Stimulated activated CD4-positive, alpha-beta T cell treated with anti-CD3 and anti-CD28 coated beads, Interleukin-12 subunit alpha, Interleukin-12 subunit beta, amount 100 ng/mL, for 48 hours (primary cell): ENCODE results near the gene CLC.
"Not testable (repeated sequence)": the region's sequence is repeated elsewhere in the genome, so short reads cannot be mapped to it uniquely, and the experiment has no call there.

Experiments used
- DNase-seq, 3 donors: peaks; one replicate each; pipeline ENCODE4 v3.0.0-alpha.2; 2020; ENCODE audit warnings: low read depth in 2 of 3, low spot score in 1 of 3

Gene CLC

DNA sequence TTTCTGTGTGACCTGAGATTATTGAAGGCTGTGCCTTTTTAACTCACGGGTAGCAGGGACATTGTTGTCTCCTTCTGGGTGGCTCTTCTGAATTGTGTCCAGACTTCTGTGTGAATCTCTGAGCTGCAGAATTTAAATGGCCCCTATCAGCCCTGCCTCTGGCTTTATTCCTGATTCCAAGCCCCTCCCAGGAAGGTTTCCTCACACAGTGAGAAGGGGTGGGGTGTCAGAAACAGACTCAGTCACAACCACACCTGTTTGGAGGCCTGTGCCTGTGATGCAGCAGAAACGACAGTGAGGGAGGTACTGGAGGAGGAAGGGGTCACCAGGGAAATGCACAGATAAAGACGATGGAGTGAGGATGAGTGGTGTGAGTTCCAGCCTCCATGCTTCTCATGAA is at the start of gene CLC:
CLC (minus strand) TSS at position 139 of the 400 bp plus-strand sequence; CDS start at position 62, 77 bp downstream.
- no peak for DNase-seq

DNA sequence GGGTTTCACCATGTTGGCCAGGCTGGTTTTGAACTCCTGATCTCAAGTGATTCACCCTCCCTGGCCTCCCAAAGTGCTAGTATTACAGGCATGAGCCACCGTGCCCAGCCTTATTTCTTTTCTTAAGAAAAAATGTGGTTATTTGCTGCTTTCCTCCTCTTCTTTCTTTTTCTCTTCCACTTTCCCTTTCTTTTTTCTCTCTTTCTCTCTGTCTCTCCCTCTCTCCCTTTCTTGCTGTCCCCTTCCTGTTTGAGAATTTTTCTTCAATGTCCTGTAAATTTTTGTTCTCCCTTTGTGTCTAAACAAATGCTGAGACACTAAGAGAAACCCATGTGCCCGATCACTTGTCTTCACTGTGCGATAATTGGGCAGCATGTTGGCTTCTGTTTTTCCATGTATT is 43.1 kb upstream of the CLC start:
- DNase-seq, result no peak

DNA sequence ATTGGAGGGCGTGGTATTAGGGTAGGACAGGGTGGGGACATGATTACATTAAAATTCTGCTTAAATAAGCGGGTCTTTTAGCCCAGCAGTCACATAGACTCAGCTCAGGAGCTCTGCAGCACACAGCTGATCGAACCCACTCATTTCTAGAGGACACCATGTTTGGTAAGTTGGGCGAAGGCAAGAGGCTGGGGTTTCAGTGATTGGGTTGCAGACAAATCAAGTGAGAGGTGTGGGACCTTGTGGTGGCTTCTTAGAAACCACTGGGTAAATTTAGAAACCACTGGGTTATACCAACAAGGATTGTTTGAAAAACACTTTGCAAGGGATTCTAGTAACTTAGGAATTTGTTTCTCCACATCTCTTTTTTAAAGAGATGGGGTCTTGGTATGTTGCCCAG is 40.9 kb upstream of the CLC start, which contains the start of gene LEUTX:
LEUTX (plus strand) TSS at position 92 of the 400 bp plus-strand sequence; CDS start at position 159, 67 bp downstream.
- DNase-seq, result peak in 1 of 3 donors; percentile 4

DNA sequence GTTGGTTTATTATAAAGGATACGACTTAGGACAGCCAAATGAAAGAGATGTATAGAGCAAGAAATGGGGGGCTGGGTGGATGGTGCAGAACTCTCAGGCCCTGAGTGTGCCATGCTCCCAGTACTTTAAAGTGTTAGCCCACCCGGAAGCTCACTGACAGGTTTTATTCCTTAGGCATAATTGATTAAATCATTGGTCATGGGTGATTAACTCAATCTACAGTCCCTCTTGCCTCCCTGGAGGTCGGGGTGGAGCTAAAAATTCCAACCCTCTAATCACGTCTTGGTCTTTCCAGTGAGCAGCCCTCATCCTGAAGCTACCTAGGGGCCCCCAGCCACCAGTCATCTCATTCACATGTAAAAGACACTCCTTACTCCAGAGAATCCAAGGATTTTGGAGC is 31.0 kb upstream of the CLC start:
- DNase-seq, result no peak

DNA sequence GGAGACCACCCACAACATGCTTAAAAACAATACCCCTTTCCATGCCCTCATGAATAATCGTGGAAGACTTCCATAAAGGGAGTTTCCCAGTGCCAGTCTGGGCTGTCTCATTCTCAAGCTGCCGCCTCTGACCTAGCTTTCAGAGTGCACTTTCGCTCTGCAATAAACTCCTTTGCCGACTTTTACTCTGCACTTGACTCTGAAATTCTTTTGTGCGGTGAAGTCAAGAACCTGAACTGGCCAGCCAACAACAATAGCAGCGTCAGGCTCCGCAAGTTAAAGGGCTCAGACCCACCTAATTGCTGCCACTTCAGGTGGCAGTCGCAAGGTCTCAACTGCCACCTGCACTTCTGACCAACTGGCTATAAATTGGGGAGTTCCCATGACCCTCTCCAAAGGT is 30.5 kb upstream of the CLC start:
- no peak for DNase-seq

DNA sequence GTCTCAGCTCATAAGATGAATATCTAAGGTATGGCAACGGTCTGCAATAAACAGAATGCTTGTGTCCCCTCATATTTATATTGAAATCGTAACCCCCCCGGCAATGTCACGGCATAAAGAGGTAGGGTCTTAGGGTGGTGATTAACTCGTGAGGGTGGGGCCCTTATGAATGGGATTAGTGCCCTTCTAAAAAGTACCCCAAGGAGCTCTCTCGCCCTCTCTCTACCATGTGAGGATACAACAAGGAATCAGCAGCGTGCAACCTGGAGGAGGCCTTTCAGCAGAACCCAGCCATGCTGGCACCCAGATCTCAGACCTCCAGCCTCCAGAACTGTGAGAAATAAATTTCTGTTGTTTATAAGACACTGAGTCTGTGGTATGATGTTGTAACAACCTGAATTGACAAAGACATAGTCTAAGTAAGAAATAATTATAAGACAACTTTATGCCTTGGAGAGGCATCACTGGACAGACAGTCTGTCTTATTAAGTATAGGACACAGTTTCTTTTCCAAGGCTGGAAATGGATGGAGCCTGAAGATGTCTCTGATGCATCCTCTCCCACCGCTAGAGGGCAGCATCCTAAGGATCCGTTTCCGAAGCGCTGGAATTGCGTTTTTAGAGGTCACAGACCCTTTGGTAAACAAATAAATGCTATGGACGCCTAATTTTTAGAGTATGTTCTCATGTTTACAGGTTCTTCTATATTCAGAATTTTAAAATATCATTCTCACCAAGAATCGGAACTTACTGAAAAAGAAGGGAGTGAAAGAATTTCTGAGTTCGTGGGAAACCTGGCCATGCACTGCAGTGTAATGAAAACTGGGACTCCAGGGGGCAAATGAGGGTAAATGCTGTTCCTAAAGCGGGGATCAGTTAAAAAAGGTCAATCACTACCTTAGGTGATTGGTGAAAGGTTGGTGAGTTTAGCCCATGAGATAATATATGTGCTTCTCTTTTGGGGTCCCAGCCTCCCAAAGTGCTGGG is 27.6 kb upstream of the CLC start:
- DNase-seq, result peak in 2 of 3 donors; percentile 27 to 52

DNA sequence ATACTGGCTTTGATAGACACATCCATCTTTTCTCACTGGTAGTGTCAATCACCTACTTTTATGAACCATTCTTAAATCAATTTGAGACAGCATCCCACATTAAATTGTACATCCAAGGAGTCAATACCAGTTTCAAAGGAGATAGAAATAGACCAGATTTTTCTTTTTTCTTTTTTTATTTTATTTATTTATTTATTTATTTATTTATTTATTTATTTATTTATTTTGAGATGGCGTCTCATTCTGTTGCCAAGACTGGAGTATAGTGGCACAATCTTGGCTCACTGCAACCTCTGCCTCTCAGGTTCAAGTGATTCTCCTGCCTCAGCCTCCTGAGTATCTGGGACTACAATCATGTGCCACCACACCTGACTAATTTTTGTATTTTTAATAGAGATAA is 24.0 kb upstream of the CLC start:
- not testable (repeated sequence) for DNase-seq

DNA sequence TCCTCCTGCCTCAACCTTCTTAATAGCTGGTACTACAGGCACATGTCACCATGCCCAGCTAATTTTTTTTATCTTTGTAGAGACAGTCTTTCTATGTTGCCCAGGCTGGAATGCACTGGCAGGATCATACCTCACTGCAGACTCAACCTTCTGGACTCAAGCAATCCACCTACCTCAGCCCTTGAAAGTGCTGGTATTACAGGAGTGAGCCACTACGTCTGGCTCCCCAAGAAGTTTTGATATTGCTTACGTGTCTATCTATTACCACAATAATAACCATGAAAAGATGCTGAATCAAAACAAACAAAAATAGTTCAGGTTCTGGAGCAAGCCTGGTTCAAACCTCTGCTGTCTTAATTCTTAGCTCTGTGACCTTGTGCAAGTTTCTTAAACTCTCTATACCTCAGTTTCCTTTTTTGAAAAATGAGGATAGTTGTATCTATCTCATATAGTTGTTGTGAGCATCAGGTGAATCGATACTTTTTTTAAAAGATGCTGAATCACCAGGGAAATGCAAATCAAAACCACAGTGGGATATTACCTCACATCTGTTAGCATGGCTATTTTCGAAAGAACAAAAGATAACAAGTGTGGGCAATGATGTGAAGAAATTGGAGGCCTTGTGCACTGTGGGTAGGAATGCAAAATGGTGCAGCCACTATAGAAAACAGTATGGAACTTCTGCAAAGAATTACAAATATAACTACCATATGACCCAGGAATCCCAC is 21.8 kb upstream of the CLC start:
- no peak for DNase-seq

DNA sequence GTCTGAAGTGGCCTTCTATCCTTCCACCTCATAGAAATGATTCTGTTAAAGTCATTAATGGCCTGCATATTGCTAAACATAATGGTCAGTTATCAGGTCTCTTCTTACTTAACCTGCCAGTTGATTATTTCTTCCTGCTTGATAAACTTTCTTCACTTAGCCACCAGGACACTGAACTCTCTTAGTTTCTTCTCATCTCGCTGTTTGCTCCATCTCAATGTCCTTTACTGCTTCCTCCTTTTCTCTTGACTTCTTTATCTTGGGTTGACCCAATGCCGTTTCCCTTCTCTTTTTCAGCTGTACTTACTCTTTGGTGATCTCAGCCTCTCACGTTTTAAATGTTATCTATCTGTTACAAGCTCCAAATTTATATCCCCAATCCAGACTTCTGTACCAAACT is 17.1 kb upstream of the CLC start:
- no peak for DNase-seq

DNA sequence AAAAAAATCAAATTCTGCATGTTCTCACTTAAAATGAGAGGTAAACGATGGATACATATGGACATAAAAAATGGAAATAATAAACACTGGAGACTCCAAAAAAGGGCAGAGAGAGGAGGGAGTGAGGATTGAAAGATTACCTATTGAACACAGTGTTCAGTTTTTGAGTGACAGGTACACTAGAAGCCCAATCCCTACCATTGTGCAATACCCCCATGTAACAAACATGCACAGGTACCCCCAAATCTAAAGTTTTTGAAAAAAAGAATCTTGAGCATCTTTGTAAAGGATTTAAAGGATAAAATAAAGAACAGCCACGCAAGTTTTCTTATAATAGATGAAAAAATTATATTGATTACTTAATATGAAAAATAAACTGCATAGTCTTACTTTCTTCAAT is 16.7 kb upstream of the CLC start:
- DNase-seq, result no peak

DNA sequence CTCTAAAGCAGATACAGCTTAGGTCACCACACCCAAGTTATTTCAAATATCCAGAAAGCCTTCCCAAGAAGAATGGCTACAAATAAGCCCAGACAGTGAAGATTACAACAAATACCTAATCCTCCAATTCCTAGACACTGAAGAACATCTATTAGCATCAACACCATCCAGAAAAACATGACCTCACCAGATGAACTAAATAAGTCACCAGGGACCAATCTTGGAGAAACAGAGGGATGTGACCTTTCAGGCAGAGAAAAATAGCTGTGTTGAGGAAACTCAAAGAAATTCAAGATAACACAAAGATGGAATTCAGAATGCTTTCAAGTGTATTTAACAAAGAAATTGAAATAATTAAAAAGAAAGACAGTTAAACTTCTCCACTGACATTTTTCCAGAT is 15.0 kb upstream of the CLC start:
- DNase-seq, result no peak

DNA sequence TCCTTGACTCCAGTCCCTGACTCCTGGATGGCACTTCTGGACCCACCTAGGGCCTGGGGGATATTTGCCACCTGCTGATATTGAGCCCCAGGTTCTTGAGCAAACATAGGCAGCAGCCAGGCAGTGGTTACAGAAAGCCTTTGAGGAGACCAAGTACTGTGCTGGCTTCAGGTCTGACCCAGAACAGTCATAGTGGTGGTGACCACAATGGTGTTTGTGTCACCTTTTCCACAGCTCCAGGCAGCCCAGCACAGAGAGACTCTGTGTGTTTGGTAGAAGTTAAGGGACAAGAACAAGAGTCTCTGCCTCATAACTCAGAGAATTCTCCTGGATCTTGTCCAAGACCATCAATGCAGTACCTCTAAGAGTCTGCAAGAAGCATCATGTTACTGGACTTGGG is 14.6 kb upstream of the CLC start:
- no peak for DNase-seq

DNA sequence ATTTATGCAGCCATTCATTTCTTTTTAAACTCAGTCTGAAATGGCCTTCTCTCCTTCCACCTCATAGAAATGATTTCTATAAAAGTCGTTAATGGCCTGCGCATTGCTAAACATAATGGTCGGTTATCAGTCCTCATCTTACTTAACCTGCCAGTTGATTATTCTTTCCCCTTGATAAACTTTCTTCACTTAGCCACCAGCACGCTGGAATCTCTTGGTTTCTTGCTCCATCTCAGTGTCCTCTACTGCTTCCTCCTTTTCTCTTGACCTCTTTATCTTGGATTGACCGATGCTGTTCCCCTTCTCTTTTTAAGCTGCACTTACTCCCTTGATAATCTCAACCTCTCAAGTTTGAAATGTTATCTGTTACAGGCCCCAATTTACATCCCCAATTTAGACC is 12.2 kb upstream of the CLC start:
- no peak for DNase-seq

DNA sequence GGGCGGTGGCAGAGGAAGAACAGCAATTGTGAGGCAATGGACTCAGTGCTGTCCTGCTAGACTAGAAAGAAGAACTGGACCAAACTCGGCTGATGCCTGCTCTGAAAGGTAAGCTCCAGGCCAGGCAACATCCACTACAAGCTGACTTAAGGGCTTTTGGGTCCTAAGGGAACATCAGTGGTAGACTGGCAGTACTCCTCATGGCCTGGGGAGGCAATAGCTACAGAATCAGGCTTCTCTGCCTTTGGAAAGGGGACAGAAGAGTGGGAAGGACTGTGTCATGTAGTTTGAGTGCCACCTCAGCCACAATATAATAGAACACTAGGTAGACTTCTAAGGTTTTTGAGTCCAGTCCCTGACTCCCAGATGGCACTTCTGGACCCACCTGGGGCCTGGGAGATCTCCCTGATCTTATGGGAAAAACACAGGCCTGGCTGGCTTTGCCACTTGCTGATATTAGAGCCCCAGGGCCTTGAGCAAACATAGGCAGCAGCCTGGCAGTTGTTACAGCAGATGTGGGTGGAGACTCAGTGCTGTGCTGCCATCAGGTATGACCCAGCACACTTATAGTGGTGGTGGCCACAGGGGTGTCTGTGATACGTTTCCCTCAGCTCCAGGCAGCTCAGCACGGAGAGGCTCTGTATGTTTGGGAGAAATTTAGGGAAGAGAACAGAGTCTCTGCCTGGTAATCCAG is 9.2 kb upstream of the CLC start:
- DNase-seq, result no peak

DNA sequence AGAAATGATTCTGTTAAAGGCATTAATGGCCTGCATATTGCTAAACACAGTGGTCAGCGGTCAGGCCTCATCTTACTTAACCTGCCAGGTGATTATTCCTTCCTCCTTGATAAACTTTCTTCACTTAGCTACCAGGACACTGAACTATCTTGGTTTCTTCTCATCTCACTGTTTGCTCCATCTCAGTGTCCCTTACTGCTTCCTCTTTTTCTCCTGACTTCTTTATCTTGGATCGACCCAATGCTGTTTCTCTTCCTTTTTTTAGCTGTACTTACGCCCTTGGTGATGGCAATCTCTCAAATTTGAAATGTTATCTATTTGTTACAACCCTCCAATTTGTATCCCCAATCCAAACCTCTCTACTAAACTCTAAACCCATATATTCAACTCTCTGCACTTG is 7.8 kb upstream of the CLC start:
- no peak for DNase-seq

DNA sequence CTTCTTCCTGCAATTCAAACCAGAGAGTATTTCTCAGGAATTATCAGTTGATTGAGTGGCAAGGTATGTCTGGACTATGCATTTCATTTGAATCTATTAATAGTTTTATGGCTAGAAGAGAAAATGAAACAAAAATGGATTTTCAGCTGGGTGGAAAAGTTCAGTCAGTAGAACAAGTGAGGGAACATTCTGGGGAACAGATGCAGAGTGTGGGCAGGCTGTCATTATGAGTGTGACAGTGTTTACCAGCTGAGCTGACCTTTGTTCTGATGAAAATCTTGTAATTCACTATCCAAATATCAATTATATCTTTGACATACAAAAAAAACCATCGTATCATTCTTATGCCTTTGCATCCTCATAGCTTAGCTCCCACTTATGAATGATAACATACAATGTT is 2.6 kb upstream of the CLC start:
- DNase-seq, result peak in 1 of 3 donors; percentile 8

DNA sequence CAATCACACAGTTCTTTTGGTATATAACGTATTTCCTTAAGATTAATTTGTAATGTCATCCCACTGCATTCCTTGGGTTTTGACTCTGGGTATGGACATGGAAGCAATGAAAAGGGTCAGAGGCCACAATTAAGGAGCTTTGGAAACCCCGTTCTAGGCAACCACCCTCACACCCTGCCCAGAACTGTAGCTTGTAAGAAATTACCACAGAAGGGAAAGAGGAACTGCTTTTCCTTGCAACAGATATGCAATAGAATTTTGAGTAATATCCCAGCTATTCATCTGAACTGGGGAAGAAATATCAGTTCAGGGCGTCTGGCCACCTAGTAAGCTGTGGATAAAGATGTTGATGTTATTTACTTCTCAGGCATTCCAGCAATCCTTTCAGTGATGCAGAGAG is 985 bp upstream of the CLC start:
- no peak for DNase-seq

DNA sequence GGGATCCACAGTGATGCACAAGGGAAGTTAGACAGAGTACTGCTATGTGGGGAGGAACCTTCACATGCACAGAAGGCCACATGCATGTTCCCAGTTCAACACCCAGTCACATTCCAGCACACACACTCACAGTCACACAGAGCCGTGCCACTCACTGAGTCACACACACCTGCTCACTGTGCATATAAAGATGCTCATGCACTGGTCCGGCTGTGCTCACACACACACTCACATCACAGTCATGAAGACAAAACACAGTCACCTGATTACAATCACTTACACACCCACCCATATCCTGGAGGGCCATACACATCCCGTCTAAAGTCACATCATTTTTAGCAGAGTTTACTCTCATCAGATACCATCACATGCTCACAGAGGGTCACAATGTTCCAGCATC is 478 bp downstream of the CLC start:
- no peak for DNase-seq

DNA sequence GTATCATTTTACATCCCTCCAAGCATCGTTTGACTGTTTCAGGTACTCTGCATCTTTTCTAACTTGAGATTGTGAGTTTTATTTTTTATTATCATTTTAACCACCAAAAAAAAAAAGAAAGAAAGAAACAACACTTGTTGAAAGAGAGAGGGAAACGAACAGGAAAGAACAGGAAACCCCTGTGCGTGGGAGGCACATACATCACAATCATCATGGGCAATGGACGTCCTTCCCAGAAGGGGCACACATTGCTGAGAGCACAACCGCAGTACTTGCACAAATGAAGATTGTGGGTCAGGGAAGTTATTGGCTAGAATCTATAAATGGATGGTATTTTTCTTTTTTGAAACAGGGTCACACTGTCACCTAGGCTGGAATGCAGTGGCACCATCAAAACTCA is 1.7 kb downstream of the CLC start:
- DNase-seq, result peak in 1 of 3 donors; percentile 14

DNA sequence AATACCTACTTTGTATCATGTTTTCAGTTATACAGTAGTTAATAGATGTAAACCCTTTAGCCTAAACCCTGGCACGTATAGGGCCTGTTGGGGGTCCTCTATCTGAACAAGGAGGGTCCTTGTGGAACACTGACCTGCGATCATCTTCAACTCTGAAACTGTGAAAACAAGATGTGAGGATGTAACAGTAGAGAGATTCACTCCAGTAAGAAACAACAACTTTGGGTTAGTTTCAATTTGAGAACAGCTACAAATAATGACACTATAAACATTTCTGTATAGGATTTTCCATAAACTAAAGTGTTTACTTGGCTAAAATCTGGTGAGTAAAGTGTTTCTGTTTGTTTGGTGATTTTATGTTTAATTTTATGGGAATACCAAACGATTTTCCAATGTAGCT is 2.1 kb downstream of the CLC start:
- no peak for DNase-seq

DNA sequence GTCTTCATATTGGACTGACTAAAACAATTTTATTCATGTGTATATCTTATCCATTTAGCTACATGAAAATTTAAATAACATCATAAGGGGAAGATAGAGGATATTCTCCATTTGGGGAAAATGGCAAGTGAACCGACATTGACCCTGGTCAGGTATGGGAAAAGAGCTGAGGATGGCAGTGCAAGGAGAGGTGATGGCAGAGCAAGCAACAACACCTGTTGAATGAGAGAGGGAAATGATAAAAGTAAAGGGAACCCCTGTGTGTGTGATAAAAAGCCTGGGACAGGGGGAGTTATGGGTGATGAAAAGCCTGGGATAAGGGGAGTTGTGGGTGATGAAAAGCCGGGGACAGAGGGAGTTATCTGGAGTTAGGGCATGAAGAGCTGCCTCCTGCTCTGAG is 4.0 kb downstream of the CLC start:
- DNase-seq, result no peak

DNA sequence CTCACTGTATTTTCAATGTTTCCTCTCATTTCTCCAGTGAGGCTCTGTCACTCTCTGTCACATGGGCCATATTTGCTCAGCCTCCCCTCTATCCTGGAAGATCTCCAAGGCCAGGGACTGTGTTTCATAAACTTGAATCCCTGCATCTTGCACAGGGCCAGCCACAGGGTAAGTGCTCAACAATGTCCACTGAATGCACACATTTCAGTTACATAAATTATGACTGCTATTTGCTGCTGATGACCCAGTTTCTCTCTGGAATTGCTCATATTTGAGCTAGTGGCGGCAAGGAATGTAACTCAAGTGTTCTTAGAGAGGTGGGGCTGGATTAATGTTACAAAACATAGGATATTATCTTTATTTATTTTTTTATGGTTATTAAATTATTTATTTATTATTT is 6.1 kb downstream of the CLC start:
- DNase-seq, result no peak
